Right renal pelvis (tissue), 4 donors: ENCODE measurements around the gene FRMD7. TPM values are rescaled to one million over a fixed set of nuclear protein-coding genes. Genes with fewer than 3 reads are reported as not detected.

ENCODE experiments used
- DNase-seq, 4 donors: peaks; one replicate each; pipeline ENCODE4 v3.0.0-alpha.2; 2013; ENCODE audit warnings: low read depth in 4 of 4, low spot score in 3 of 4, missing footprints in 1 of 4
- polyA plus RNA-seq, 4 donors: library from polyadenylated mRNA; unstranded; fragments of 120-200 nt; gene quantifications; one replicate each; pipeline ENCODE4 v1.2.1, GENCODE V29; 2013; ENCODE audit not compliant: insufficient read length in 4 of 4

The FRMD7 gene
- polyA plus RNA-seq, 4 donors: 1.2 to 2.1 (median 1.6) TPM

GRCh38 chrX:132037479-132037993, 90.3 kb downstream of the FRMD7 start:
- no peak for DNase-seq

- DNase-seq: no peak
These were observed 93.2 kb downstream of the FRMD7 start for GRCh38 chrX:132034648-132035047.

GRCh38 chrX:132033166-132033565, 94.7 kb downstream of the FRMD7 start:
- no peak for DNase-seq

GRCh38 chrX:132031867-132032266, 96.0 kb downstream of the FRMD7 start:
- no peak for DNase-seq

- DNase-seq: no peak
These were observed 97.6 kb downstream of the FRMD7 start for GRCh38 chrX:132030264-132030663.

Other genes starting within 250 kb of the FRMD7 start
- gene STK26, start 104.7 kb downstream of the FRMD7 start, polyA plus RNA-seq: 10 to 100 TPM in 2 of 4 donors, 1 to 10 TPM in 2; 9.6 to 12.2 (median 10.7) TPM
- gene RAP2C, start 91.4 kb upstream of the FRMD7 start, polyA plus RNA-seq: 10 to 100 TPM; 42.2 to 54.0 (median 49.6) TPM